ENCODE results near the gene MYMX.

DNA sequence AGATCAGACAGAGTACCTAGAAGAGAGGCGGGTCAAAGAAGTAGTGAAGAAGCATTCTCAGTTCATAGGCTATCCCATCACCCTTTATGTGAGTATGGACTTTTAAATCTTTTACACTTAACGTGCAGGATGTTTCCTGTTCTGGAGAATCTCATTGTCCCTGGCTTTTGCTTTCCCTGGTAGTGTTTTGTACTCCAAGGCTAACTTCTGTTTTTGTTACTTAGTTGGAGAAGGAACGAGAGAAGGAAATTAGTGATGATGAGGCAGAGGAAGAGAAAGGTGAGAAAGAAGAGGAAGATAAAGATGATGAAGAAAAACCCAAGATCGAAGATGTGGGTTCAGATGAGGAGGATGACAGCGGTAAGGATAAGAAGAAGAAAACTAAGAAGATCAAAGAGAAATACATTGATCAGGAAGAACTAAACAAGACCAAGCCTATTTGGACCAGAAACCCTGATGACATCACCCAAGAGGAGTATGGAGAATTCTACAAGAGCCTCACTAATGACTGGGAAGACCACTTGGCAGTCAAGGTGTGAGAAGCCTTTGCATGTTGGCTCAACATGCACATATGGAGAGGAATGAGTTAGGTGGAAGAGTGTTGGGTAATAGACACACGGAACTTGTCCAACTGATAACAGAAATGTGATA, 33.5 kb downstream of the MYMX start:
- TF ChIP-seq, protein P1, sequence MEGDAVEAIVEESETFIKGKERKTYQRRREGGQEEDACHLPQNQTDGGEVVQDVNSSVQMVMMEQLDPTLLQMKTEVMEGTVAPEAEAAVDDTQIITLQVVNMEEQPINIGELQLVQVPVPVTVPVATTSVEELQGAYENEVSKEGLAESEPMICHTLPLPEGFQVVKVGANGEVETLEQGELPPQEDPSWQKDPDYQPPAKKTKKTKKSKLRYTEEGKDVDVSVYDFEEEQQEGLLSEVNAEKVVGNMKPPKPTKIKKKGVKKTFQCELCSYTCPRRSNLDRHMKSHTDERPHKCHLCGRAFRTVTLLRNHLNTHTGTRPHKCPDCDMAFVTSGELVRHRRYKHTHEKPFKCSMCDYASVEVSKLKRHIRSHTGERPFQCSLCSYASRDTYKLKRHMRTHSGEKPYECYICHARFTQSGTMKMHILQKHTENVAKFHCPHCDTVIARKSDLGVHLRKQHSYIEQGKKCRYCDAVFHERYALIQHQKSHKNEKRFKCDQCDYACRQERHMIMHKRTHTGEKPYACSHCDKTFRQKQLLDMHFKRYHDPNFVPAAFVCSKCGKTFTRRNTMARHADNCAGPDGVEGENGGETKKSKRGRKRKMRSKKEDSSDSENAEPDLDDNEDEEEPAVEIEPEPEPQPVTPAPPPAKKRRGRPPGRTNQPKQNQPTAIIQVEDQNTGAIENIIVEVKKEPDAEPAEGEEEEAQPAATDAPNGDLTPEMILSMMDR (IDR thresholded peaks at IDR 0.05), result no peak
- TF ChIP-seq POLR2A (IDR thresholded peaks at IDR 0.05), result no peak

All from esophagus squamous epithelium (tissue), 4 donors.